ENCODE measurements around the gene IFNA1.

GRCh38 chr9:21452681-21453080 is 12.4 kb downstream of the IFNA1 start:
- no peak for TF ChIP-seq POLR2A (IDR thresholded peaks at IDR 0.05)
- TF ChIP-seq CTCF (IDR thresholded peaks at IDR 0.05) = no peak

All from esophagus squamous epithelium (tissue), 4 donors.